Endothelial cell of umbilical vein (primary cell): ENCODE results near the gene EPB42. TPM values are rescaled to one million over a fixed set of nuclear protein-coding genes. Genes with fewer than 3 reads are reported as not detected.

Source experiments
- BruUV-seq: library from RNA; stranded (reverse); fragments of 400-500 nt; replicated peaks from 2 replicates; lab custom pipeline; 2021; lab: Mats Ljungman, UMichigan
- CTCF ChIA-PET: fragments of 300-600, 350-600 bp; sonication (Branson Sonifier 250); formaldehyde crosslinking; loops from one replicate; lab custom pipeline; 2021; ENCODE audit warnings: antibody characterized with exemption, inconsistent platforms; lab: Charles Lee
- POLR2A ChIA-PET: fragments of 300-600, 350-600 bp; sonication (Branson Sonifier 250); formaldehyde crosslinking; loops from one replicate; lab custom pipeline; 2021; ENCODE audit warnings: antibody characterized with exemption, inconsistent platforms; lab: Charles Lee
- DNase-seq: peaks from one replicate; pipeline ENCODE4 v3.0.0-alpha.2; 2011; ENCODE audit warnings: low read depth, low spot score
- FAIRE-seq: peaks from 2 replicates; lab custom pipeline; 2011; peaks lifted over from hg19 to GRCh38; lab: Jason Lieb, UNC
- H2AFZ ChIP-seq: 2 replicates; pipeline ENCODE4 v1.6.0; 2012; ENCODE audit warnings: low read depth, low read length, control low read depth, inconsistent platforms
- H3K27ac ChIP-seq: 2 replicates; pipeline ENCODE4 v1.5.1; 2011; ENCODE audit warnings: low read depth, mild to moderate bottlenecking, control low read depth, low read length, moderate library complexity; ENCODE audit not compliant: insufficient read depth
- H3K27me3 ChIP-seq, 2 experiments: 2 replicates each; pipeline versions ENCODE4 v1.6.0 to v1.6.1; 2011; ENCODE audit warnings: low read length in 2 of 2, mixed read lengths in 1 of 2; ENCODE audit not compliant: control insufficient read depth in 2 of 2, insufficient read depth in 2 of 2
- H3K36me3 ChIP-seq, 2 experiments: 2 replicates in 1 of 2; 3 replicates in 1 of 2; pipeline ENCODE4 v1.5.1; 2011; ENCODE audit warnings: low read length in 2 of 2, mild to moderate bottlenecking in 1 of 2, moderate library complexity in 1 of 2; ENCODE audit not compliant: control insufficient read depth in 2 of 2, insufficient read depth in 2 of 2; ENCODE audit errors: extremely low read depth in 1 of 2
- H3K4me1 ChIP-seq: 3 replicates; pipeline ENCODE4 v1.5.1; 2011; ENCODE audit warnings: mild to moderate bottlenecking, low read length; ENCODE audit not compliant: control insufficient read depth, insufficient read depth; ENCODE audit errors: extremely low read depth
- H3K4me2 ChIP-seq: 2 replicates; pipeline ENCODE4 v1.6.1; 2011; ENCODE audit warnings: low read length, control low read depth, mixed read lengths; ENCODE audit not compliant: insufficient read depth
- H3K4me3 ChIP-seq, 3 experiments: fragments of 200-600 bp in 1 of 3; sonication (generic), shearing (Covaris generic) in 1 of 3; replicated peaks in 1 of 3; 2 replicates each; pipeline ENCODE4 v1.5.1; 2011 to 2016; ENCODE audit warnings: control low read depth in 3 of 3, low read length in 3 of 3, mild to moderate bottlenecking in 2 of 3, inconsistent platforms in 1 of 3, low read depth in 1 of 3, moderate library complexity in 1 of 3; ENCODE audit not compliant: insufficient read depth in 1 of 3
- H3K79me2 ChIP-seq: 2 replicates; pipeline ENCODE4 v1.6.0; 2012; ENCODE audit warnings: low read length, inconsistent platforms; ENCODE audit not compliant: control insufficient read depth, insufficient read depth
- H3K9ac ChIP-seq: replicated peaks from 2 replicates; pipeline ENCODE3; 2011; ENCODE audit warnings: low read length, control low read depth; ENCODE audit not compliant: insufficient read depth; ENCODE audit errors: extremely low read depth
- H3K9me1 ChIP-seq: replicated peaks from 3 replicates; pipeline ENCODE4 v1.6.0; 2011; ENCODE audit warnings: mild to moderate bottlenecking, low read length; ENCODE audit not compliant: control insufficient read depth, insufficient read depth; ENCODE audit errors: extremely low read depth
- H3K9me3 ChIP-seq: replicated peaks from 2 replicates; pipeline ENCODE4 v1.5.1; 2012; ENCODE audit warnings: low read length, inconsistent platforms; ENCODE audit not compliant: control insufficient read depth, insufficient read depth
- H4K20me1 ChIP-seq: replicated peaks from 2 replicates; pipeline ENCODE3; 2011; ENCODE audit warnings: mild to moderate bottlenecking, low read length; ENCODE audit not compliant: control insufficient read depth, insufficient read depth; ENCODE audit errors: extremely low read depth
- CTCF ChIP-seq, 2 donors: IDR thresholded peaks; 1 replicate in 1 of 2; 2 replicates in 1 of 2; pipeline ENCODE4 v1.5.1; 2011; ENCODE audit warnings: low read length in 2 of 2, mild to moderate bottlenecking in 2 of 2, moderate library complexity in 2 of 2, control low read depth in 1 of 2, inconsistent platforms in 1 of 2, low read depth in 1 of 2; ENCODE audit not compliant: insufficient read depth in 1 of 2; ENCODE audit errors: extremely low read depth in 1 of 2
- EZH2 ChIP-seq: IDR thresholded peaks from 2 replicates; pipeline ENCODE4 v1.6.1; 2012; ENCODE audit warnings: borderline replicate concordance, low read depth, mild to moderate bottlenecking, moderate library complexity, low read length, inconsistent platforms; ENCODE audit not compliant: severe bottlenecking
- FOS ChIP-seq: IDR thresholded peaks from 2 replicates; pipeline ENCODE4 v1.6.1; 2011; ENCODE audit warnings: mild to moderate bottlenecking, low read length, moderate library complexity, borderline replicate concordance; ENCODE audit not compliant: insufficient read depth
- GATA2 ChIP-seq: IDR thresholded peaks from 2 replicates; pipeline ENCODE4 v1.7.0; 2011; ENCODE audit warnings: low read depth, mild to moderate bottlenecking, moderate library complexity, mixed read lengths, low read length; ENCODE audit not compliant: insufficient read length, insufficient read depth
- JUN ChIP-seq: IDR thresholded peaks from 2 replicates; pipeline ENCODE4 v1.6.1; 2011; ENCODE audit warnings: borderline replicate concordance, low read depth; ENCODE audit not compliant: insufficient read length, insufficient read depth
- MAX ChIP-seq: IDR thresholded peaks from 2 replicates; pipeline ENCODE4 v1.6.1; 2011; ENCODE audit not compliant: insufficient read depth, insufficient read length
- MYC ChIP-seq: IDR thresholded peaks from one replicate; pipeline ENCODE4 v1.6.1; 2011; ENCODE audit warnings: mild to moderate bottlenecking, low read depth, low read length
- POLR2A ChIP-seq: IDR thresholded peaks from 2 replicates; pipeline ENCODE4 v1.6.1; 2012; ENCODE audit warnings: low read depth, mild to moderate bottlenecking, control low read depth, low read length
- POLR2AphosphoS5 ChIP-seq: IDR thresholded peaks from 2 replicates; pipeline ENCODE4 v1.6.1; 2012; ENCODE audit warnings: low read depth, mild to moderate bottlenecking, control low read depth, low read length, moderate library complexity; ENCODE audit not compliant: insufficient read depth
- dilution Hi-C: fragments of 300-500 bp; cut with MboI; formaldehyde crosslinking; loops from one replicate; pipeline ENCODE4 v1.15.0; 2019; ENCODE audit warnings: low sequenced_read_pairs; ENCODE audit not compliant: extremely low pct_ligation_motif_present
- intact Hi-C: fragments of 100-400 bp; cut with micrococcal nuclease; formaldehyde crosslinking; loops from one replicate; pipeline ENCODE4 v1.10.0; 2022
- polyA plus RNA-seq, 4 experiments: library from polyadenylated mRNA; depleted of rRNA in 3 of 4; stranded (reverse) in 3 of 4; unstranded in 1 of 4; fragments of >200 nt; gene quantifications; 2 replicates each; pipeline versions ENCODE4 v1.2.1 to v1.2.3, GENCODE V29; 2011 to 2012; ENCODE audit warnings: missing spikeins in 1 of 4
- total RNA-seq: library from RNA; stranded (reverse); gene quantifications from 2 replicates; pipeline ENCODE4 v1.2.3, GENCODE V29; 2021

EPB42 gene
- total and polyA plus RNA-seq, 2 donors (not counting 3 experiments of a cell fraction or from before 2014, with no cell fraction given) = not detected

GRCh38 chr15:43199945-43200488 lies 20.8 kb downstream of the EPB42 start:
- H3K9me1 ChIP-seq = no peaks in the 10 kb centered on the region
- TF ChIP-seq CTCF (IDR thresholded peaks at IDR 0.05; ENCODE audit: extremely low read depth in 1 of 2, insufficient read depth in 1 of 2, low read depth in 1 of 2, low read length in 2 of 2) (no peak), FOS (no peak), MYC (no peak), MAX (no peak), POLR2A (no peak), EZH2 (no peak), JUN (no peak), POLR2AphosphoS5 (no peak), GATA2 (no peak)
- no peaks in the 10 kb centered on the region for H3K9me3 ChIP-seq
- no peak overlapping the region for H3K4me2 ChIP-seq
- H3K79me2 ChIP-seq = no peaks in the 10 kb centered on the region
- H3K27ac ChIP-seq = no peak overlapping the region
- dilution Hi-C loops (no loop called here), intact Hi-C loops (loop anchor here (5.0 to 10.0 kb wide), 2 partner anchors 87 to 495 kb away; no protein-coding TSS in a partner anchor)
- ChIA-PET POLR2A (no interaction called here), CTCF (interaction anchor here (2.3 kb wide), 1 partner anchor 10 kb away, joined by 7 read pairs; no protein-coding TSS in a partner anchor)
- no peaks in the 10 kb centered on the region for H3K4me1 ChIP-seq
- no peak for FAIRE-seq
- no peak for DNase-seq
- BruUV-seq = no TSS peak
- H3K4me3 ChIP-seq = no peak overlapping the region
- H3K36me3 ChIP-seq = peaks cover 0 to 2% of the 10 kb centered on the region in 2 experiments
- no peak overlapping the region for H3K9ac ChIP-seq
- no peaks in the 10 kb centered on the region for H4K20me1 ChIP-seq
- no peaks in the 10 kb centered on the region for H3K27me3 ChIP-seq
- no peak overlapping the region for H2AFZ ChIP-seq
